ENCODE measurements around the gene FAM111B.
A peak's percentile ranks its signal among the peaks of the same experiment; 100 is the strongest.
"Not testable (repeated sequence)": the region's sequence is repeated elsewhere in the genome, so short reads cannot be mapped to it uniquely, and the experiment has no call there.

Gene FAM111B

GRCh38 chr11:59106363-59107336, at the start of gene FAM111B:
TSS of gene FAM111B (plus strand) at chr11:59107237. CDS start at chr11:59109626, 2,389 bp downstream.
- peak; percentile 46 to 63 for DNase-seq (ENCODE audit: extremely low read depth in 1 of 2, low read depth in 1 of 2)

- peak; percentile 61 to 62 for DNase-seq (ENCODE audit: extremely low read depth in 1 of 2, low read depth in 1 of 2)
These were observed 48.7 kb upstream of the FAM111B start for GRCh38 chr11:59058120-59059033.

GRCh38 chr11:59060096-59060495, 46.9 kb upstream of the FAM111B start:
- not testable (repeated sequence) for DNase-seq (ENCODE audit: extremely low read depth in 1 of 2, low read depth in 1 of 2)

- no peak for DNase-seq (ENCODE audit: extremely low read depth in 1 of 2, low read depth in 1 of 2)
These were observed 44.2 kb upstream of the FAM111B start for GRCh38 chr11:59062602-59063529.

- DNase-seq (ENCODE audit: extremely low read depth in 1 of 2, low read depth in 1 of 2) = not testable (repeated sequence)
These were observed 42.9 kb upstream of the FAM111B start for GRCh38 chr11:59063996-59064727.

GRCh38 chr11:59069087-59069486, 38.0 kb upstream of the FAM111B start:
- DNase-seq (ENCODE audit: extremely low read depth in 1 of 2, low read depth in 1 of 2) = no peak

- DNase-seq (ENCODE audit: extremely low read depth in 1 of 2, low read depth in 1 of 2) = no peak
These were observed 30.0 kb upstream of the FAM111B start for GRCh38 chr11:59076876-59077571.

GRCh38 chr11:59078435-59078834, 28.6 kb upstream of the FAM111B start:
- DNase-seq (ENCODE audit: extremely low read depth in 1 of 2, low read depth in 1 of 2) = no peak

GRCh38 chr11:59079086-59079485, 28.0 kb upstream of the FAM111B start:
- DNase-seq (ENCODE audit: extremely low read depth in 1 of 2, low read depth in 1 of 2) = no peak

- DNase-seq (ENCODE audit: extremely low read depth in 1 of 2, low read depth in 1 of 2) = not testable (repeated sequence)
These were observed 26.6 kb upstream of the FAM111B start for GRCh38 chr11:59080421-59080820.

GRCh38 chr11:59081430-59082020, 25.5 kb upstream of the FAM111B start:
- DNase-seq (ENCODE audit: extremely low read depth in 1 of 2, low read depth in 1 of 2) = not testable (repeated sequence)

GRCh38 chr11:59086007-59086406, 21.0 kb upstream of the FAM111B start, which contains the start of gene GLYATL1B:
TSS of gene GLYATL1B (plus strand) at chr11:59086307. CDS start at chr11:59086307, 0 bp downstream.
- DNase-seq (ENCODE audit: extremely low read depth in 1 of 2, low read depth in 1 of 2) = not testable (repeated sequence)

- DNase-seq (ENCODE audit: extremely low read depth in 1 of 2, low read depth in 1 of 2) = no peak
These were observed 18.9 kb upstream of the FAM111B start for GRCh38 chr11:59088162-59088561.

- DNase-seq (ENCODE audit: extremely low read depth in 1 of 2, low read depth in 1 of 2) = not testable (repeated sequence)
These were observed 13.5 kb upstream of the FAM111B start for GRCh38 chr11:59093576-59093975.

- DNase-seq (ENCODE audit: extremely low read depth in 1 of 2, low read depth in 1 of 2) = not testable (repeated sequence)
These were observed 11.8 kb upstream of the FAM111B start for GRCh38 chr11:59095225-59095624.

GRCh38 chr11:59095972-59096575, 11.0 kb upstream of the FAM111B start:
- not testable (repeated sequence) for DNase-seq (ENCODE audit: extremely low read depth in 1 of 2, low read depth in 1 of 2)

GRCh38 chr11:59097113-59097708, 9.8 kb upstream of the FAM111B start:
- DNase-seq (ENCODE audit: extremely low read depth in 1 of 2, low read depth in 1 of 2) = peak in 1 of 2 donors; percentile 25

Measured in stimulated activated CD8-positive, alpha-beta memory T cell treated with anti-CD3 and anti-CD28 coated beads, Interleukin-7, amount 100 ng/mL, for 48 hours (primary cell).